ENCODE data around the gene TLNRD1.

GRCh38 chr15:81037952-81038743 lies 37.4 kb downstream of the TLNRD1 start:
- no peak for TF ChIP-seq CTCF (IDR thresholded peaks at IDR 0.05 in 2 of 3, conservative IDR thresholded peaks at IDR 0.05 in 1 of 3; ENCODE audit: borderline replicate concordance in 1 of 3, insufficient read depth in 1 of 3, low read depth in 2 of 3, low read length in 2 of 3)
- TF ChIP-seq POLR2AphosphoS5 (IDR thresholded peaks at IDR 0.05; ENCODE audit: low read depth, low read length): no peak
- TF ChIP-seq POLR2A (IDR thresholded peaks at IDR 0.05; ENCODE audit: borderline replicate concordance, extremely low read depth, insufficient read depth, insufficient read length): no peak
- no peak for TF ChIP-seq MAX (IDR thresholded peaks at IDR 0.05)
- TF ChIP-seq REST (IDR thresholded peaks at IDR 0.05; ENCODE audit: low read depth): no peak
- no peak for TF ChIP-seq ZBTB33 (IDR thresholded peaks at IDR 0.05; ENCODE audit: extremely low read depth, insufficient replicate concordance, low read length)
- TF ChIP-seq RAD21 (IDR thresholded peaks at IDR 0.05; ENCODE audit: low read depth): no peak
- no peak for TF ChIP-seq CEBPB (IDR thresholded peaks at IDR 0.05; ENCODE audit: low read depth)
- TF ChIP-seq SP1 (IDR thresholded peaks at IDR 0.05; ENCODE audit: low read depth): no peak
- no peak for TF ChIP-seq YY1 (IDR thresholded peaks at IDR 0.05; ENCODE audit: extremely low read depth, insufficient replicate concordance, low read depth, low read length)
- no peak for TF ChIP-seq EZH2 (IDR thresholded peaks at IDR 0.05)
- no peak for TF ChIP-seq ZNF274 (IDR thresholded peaks at IDR 0.05; ENCODE audit: low read depth, low read length)
- no peak for TF ChIP-seq TCF7L2 (IDR thresholded peaks at IDR 0.05; ENCODE audit: borderline replicate concordance, extremely low read depth, insufficient read depth, insufficient read length)
- no peak for TF ChIP-seq ATF3 (IDR thresholded peaks at IDR 0.05)

Measured in HCT116 (cell line).